Naive B cell (primary cell): Measurements from ENCODE around the gene MEGF9. TPM values are rescaled to one million over a fixed set of nuclear protein-coding genes. Genes with fewer than 3 reads are reported as not detected.
"Not testable (repeated sequence)": the region's sequence is repeated elsewhere in the genome, so short reads cannot be mapped to it uniquely, and the experiment has no call there.

Source experiments
- ATAC-seq, 2 donors: fragments of 150-1000 bp; cut with Tn5 transposase; 2 replicates each; pipeline ENCODE4 v1.10.0; 2021; ENCODE audit warnings: low read depth in 2 of 2, mild to moderate bottlenecking in 2 of 2, moderate library complexity in 2 of 2
- DNase-seq: peaks from one replicate; pipeline ENCODE4 v3.0.0; 2022
- H3K27ac Mint-ChIP-seq, 6 donors: one replicate each; pipeline ENCODE4 v1.8.0; 2020 to 2022; ENCODE audit warnings: mild to moderate bottlenecking in 6 of 6, mixed read lengths in 6 of 6, moderate library complexity in 5 of 6, inconsistent platforms in 2 of 6
- H3K27me3 Mint-ChIP-seq, 3 donors: one replicate each; pipeline ENCODE4 v1.8.0; 2021 to 2022; ENCODE audit warnings: mixed read lengths in 3 of 3, mild to moderate bottlenecking in 1 of 3
- H3K36me3 Mint-ChIP-seq, 2 donors: one replicate each; pipeline ENCODE4 v1.8.0; 2020 to 2022; ENCODE audit warnings: mixed read lengths in 2 of 2, inconsistent platforms in 1 of 2, mild to moderate bottlenecking in 1 of 2
- H3K4me1 Mint-ChIP-seq, 3 donors: one replicate each; pipeline ENCODE4 v1.8.0; 2020 to 2022; ENCODE audit warnings: mixed read lengths in 3 of 3, inconsistent platforms in 1 of 3, mild to moderate bottlenecking in 1 of 3, moderate library complexity in 1 of 3
- H3K4me3 Mint-ChIP-seq, 8 donors: one replicate each; pipeline ENCODE4 v1.8.0; 2020 to 2022; ENCODE audit warnings: mild to moderate bottlenecking in 8 of 8, mixed read lengths in 8 of 8, moderate library complexity in 8 of 8, inconsistent platforms in 2 of 8
- H3K9me3 Mint-ChIP-seq, 7 donors: one replicate each; pipeline ENCODE4 v1.8.0; 2020 to 2022; ENCODE audit warnings: mixed read lengths in 7 of 7, mild to moderate bottlenecking in 5 of 7, inconsistent platforms in 2 of 7, moderate library complexity in 1 of 7
- polyA plus RNA-seq, 6 donors: library from polyadenylated mRNA; unstranded; fragments of 300-500 nt; fragmentation: Illumina TruSeq; gene quantifications; one replicate each; pipeline ENCODE4 v1.2.3, GENCODE V29; 2021; ENCODE audit warnings: low read depth in 6 of 6

Gene MEGF9
- polyA plus RNA-seq, result 1 to 10 TPM; 4.4 to 5.6 (median 5.0) TPM

DNA sequence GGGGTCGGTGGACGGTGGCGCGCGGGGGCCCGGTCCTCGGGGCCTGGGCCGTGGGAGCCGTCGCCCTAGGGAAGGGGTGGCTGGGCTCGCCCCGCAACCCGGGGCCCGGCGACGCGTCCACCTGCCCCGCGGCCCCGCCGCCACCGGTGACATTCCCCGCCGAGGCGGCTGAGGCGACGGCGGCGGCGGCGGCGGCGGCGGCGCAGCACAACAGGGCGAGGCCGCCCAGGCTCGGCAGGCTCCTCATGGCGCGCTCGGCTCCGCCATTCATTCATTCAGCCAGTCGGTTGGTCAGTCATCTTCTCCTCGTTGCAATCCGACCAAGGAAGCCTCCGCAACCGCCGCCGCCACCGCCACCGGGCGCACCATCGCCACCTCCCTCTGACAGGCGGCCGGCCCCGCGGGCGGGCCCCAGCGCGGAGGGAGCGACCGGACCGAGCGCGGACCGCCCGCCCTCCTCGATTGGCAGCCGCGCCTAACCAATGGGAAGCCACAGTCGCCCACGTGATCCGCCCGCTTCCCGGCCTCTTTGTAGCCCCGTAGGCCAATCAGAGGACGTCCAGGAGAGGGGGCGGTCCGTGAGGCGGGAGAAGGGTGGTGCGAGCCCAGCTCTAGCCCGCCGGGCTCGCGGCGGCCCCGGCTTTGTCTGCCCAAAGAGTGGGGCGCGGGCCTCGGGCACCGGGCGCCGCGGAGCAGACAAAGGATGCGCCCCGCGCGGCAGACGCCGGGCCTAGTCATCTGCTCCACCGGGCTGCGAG, at the start of gene MEGF9:
Gene MEGF9 (minus strand): TSS at position 383 of the 758 bp plus-strand sequence. CDS start 112 bp downstream, at position 271.
- no peaks in the 10 kb centered on the region for H3K27me3 Mint-ChIP-seq
- H3K4me3 Mint-ChIP-seq, result peak within 1 kb of the TSS; percentile 90 to 98 (median 96)
- H3K27ac Mint-ChIP-seq, result peak within 1 kb of the TSS; percentile 45 to 92 (median 88)
- H3K36me3 Mint-ChIP-seq, result no peaks in the 10 kb centered on the region
- ATAC-seq, result peak; percentile 93
- H3K9me3 Mint-ChIP-seq, result no peaks in the 10 kb centered on the region
- peak; percentile 96 for DNase-seq
- peaks cover 19 to 45% (median 27%) of the 10 kb centered on the region in 3 donors for H3K4me1 Mint-ChIP-seq

- Mint-ChIP-seq H3K27ac (peak overlapping the region in 2 of 6 donors; percentile 13 to 73), H3K9me3 (no peaks in the 10 kb centered on the region), H3K27me3 (no peaks in the 10 kb centered on the region), H3K36me3 (peaks cover 4 to 8% of the 10 kb centered on the region in 2 donors), H3K4me1 (peaks cover 18 to 21% (median 20%) of the 10 kb centered on the region in 3 donors), H3K4me3 (no peak overlapping the region)
- DNase-seq (no peak), ATAC-seq (no peak)
These were observed 46.7 kb upstream of the MEGF9 start for GRCh38 chr9:120761006-120761405.

- Mint-ChIP-seq H3K27me3 (no peaks in the 10 kb centered on the region), H3K36me3 (peaks cover 0 to 5% of the 10 kb centered on the region in 2 donors), H3K4me1 (peaks cover 19 to 24% (median 22%) of the 10 kb centered on the region in 3 donors), H3K4me3 (no peak overlapping the region), H3K9me3 (no peaks in the 10 kb centered on the region), H3K27ac (no peak overlapping the region)
- no peak for DNase-seq
- ATAC-seq, result no peak
These were observed 45.6 kb upstream of the MEGF9 start for GRCh38 chr9:120759755-120760400.

DNA sequence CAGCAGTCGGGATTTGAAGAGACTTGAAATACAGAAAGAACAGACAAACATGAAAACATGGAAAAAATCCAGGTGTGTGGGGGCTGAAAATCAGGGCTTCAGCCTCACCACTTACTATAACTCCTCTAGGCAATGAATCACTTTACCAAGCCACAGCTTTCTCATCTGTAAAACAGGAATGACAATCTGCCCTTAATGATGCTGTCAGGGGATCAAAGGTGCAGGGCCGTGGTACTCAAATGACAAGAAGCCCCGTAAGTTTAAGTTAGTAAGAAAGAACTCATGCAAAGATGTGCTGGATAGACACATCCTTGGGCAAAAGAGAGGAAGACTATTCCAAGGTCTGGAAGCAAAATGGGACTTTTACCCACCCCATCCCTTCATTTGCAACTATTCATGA, 44.3 kb upstream of the MEGF9 start:
- peaks cover 19 to 24% (median 22%) of the 10 kb centered on the region in 3 donors for H3K4me1 Mint-ChIP-seq
- DNase-seq (no peak), ATAC-seq (no peak)
- no peaks in the 10 kb centered on the region for H3K27me3 Mint-ChIP-seq
- H3K4me3 Mint-ChIP-seq, result peak overlapping the region in 1 of 8 donors; percentile 9
- peaks cover 0 to 5% of the 10 kb centered on the region in 2 donors for H3K36me3 Mint-ChIP-seq
- peak overlapping the region in 4 of 6 donors; percentile 53 to 84 (median 64) for H3K27ac Mint-ChIP-seq
- no peaks in the 10 kb centered on the region for H3K9me3 Mint-ChIP-seq

DNA sequence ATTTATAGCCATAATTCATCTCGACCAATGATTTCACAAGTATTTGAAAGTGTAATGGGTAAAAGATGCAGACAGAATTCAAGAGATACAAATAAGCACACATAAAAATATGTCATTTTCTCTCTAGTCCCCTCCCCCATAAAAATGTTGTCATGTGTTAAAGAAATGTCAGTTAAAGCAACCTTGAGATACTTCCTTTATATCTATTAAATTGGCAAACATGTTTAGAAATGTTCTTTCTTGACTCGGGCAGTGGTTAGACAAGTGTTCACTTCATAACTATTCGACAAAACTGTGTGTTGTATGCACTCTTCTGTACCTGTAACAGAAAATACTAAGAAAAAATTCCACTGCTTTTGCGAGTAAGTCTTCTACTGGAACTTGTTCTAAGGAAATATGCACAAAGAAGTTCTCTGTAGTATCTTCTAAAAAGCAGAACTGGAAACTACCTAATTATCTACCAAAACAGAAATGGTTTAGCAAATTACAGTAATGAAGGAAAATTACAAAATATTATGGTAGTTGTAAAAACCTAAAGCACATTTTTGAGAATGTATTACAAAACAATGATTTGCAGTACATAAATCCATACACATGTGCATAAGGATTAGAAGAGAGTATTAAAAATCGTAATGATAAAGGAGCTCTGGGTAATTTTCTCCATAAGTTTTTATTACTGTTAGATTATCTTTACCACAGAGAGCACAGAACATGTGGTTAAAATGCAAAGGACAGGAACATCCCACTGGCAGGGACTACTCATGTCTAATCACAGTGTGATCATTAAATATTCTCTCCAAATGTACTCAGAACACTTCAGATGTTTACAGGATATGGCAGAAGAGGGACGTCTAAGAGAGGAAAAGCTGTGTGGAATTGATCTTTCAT, 43.0 kb upstream of the MEGF9 start:
- Mint-ChIP-seq H3K4me1 (peaks cover 19 to 24% (median 22%) of the 10 kb centered on the region in 3 donors), H3K36me3 (peaks cover 0 to 5% of the 10 kb centered on the region in 2 donors), H3K9me3 (no peaks in the 10 kb centered on the region), H3K4me3 (peak overlapping the region in 1 of 8 donors; percentile 46), H3K27me3 (no peaks in the 10 kb centered on the region), H3K27ac (peak overlapping the region in 5 of 6 donors; percentile 22 to 67 (median 51))
- ATAC-seq (no peak), DNase-seq (no peak)

DNA sequence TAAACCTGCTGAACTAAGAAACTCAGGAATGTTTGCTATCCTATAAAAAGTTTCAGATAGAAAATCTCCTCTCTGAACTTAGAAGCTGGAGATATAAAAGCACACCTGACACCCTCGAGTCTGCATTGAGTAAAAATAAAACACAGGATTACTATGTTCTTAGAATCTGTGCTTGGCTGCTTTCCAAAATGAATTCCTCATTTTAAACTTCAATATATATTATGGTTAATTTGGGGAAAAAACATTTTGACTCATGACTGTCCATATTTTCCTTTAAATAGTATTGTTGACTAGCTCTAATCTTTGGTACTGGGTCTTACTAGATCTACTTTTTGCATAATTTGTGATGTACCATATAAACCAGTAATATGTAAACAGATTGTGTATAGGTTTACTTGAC, 42.3 kb upstream of the MEGF9 start:
- Mint-ChIP-seq H3K27ac (peak overlapping the region in 2 of 6 donors; percentile 56 to 85), H3K9me3 (no peaks in the 10 kb centered on the region), H3K4me3 (no peak overlapping the region), H3K4me1 (peaks cover 19 to 24% (median 22%) of the 10 kb centered on the region in 3 donors), H3K27me3 (no peaks in the 10 kb centered on the region), H3K36me3 (peaks cover 0 to 5% of the 10 kb centered on the region in 2 donors)
- DNase-seq (no peak), ATAC-seq (no peak)

DNA sequence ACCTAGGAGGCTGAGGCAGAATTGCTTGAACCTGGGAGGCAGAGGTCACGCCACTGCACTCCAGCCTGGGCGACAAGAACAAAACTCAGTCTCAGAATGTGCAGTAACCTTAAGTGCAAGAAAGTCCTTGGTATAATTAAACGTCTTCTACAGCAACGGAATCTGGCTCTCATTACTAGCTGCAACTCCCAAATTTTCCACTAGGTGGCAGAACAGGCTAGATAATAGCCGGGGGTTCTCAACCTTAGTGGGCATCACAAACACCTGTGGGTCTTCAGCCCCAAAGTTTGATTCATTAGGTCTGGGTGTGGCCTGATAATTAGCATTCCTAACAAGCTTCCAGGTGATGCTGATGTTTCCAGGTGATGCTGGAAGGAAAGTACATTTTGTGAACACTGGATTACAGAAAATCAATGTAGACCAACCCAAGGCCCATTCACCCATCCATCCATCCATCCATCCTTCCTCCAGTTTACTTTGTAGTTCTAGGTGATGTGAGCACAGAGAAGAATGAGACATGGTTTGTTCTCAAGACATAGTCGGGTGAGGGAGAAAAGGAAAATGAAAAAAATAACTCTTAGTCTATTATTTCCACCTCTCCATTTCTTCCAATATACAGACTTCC, 41.7 kb upstream of the MEGF9 start:
- DNase-seq, result peak; percentile 58
- no peak overlapping the region for H3K4me3 Mint-ChIP-seq
- H3K27me3 Mint-ChIP-seq, result no peaks in the 10 kb centered on the region

DNA sequence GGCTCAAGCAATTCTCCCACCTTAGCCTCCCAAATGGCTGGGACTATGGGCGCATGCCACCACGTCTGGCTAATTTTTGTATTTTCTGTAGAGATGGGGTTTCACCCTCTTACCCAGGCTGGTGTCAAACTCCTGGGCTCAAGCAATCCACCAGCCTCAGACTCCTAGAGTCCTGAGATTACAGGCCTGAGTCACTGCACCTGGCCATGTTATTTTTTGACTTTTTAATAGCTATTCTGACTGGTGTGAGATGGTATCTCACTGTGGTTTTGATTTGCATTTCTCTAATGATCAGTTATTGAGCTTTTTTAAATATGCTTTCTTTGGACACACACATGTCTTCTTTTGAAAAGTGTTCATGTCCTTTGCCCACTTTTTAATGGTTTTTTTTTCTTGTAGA, 40.8 kb upstream of the MEGF9 start:
- Mint-ChIP-seq H3K36me3 (no peaks in the 10 kb centered on the region), H3K4me3 (no peak overlapping the region), H3K27ac (no peak overlapping the region), H3K4me1 (peaks cover 19 to 24% (median 22%) of the 10 kb centered on the region in 3 donors), H3K27me3 (no peaks in the 10 kb centered on the region), H3K9me3 (no peaks in the 10 kb centered on the region)
- DNase-seq, result no peak
- no peak for ATAC-seq

More for the DNA sequence above, 41.7 kb upstream of the MEGF9 start:
- H3K9me3 Mint-ChIP-seq, result no peaks in the 10 kb centered on the region
- peak overlapping the region in 2 of 6 donors; percentile 65 to 85 for H3K27ac Mint-ChIP-seq
- H3K4me1 Mint-ChIP-seq, result peaks cover 19 to 24% (median 22%) of the 10 kb centered on the region in 3 donors
- H3K36me3 Mint-ChIP-seq, result peaks cover 0 to 3% of the 10 kb centered on the region in 2 donors
- ATAC-seq, result peak; percentile 37 to 68

DNA sequence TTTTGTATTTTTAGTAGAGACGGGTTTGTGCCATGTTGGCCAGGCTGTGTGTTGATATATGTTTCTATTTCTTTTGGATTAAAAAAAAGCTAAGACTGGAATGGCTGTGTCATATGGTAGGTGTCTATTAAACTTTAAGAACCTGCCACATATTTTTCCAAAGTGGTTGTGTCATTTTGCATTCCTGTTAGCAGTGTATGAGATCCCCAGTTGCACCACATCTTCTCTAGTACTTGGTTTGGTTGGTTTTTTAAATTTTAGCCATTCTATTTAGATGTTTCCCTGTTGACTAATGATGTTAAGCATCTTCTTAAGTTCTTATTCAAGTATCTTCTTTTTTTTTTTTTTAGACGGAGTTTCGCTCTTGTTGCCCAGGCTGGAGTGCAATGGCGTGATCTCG, 36.2 kb upstream of the MEGF9 start:
- Mint-ChIP-seq H3K9me3 (no peaks in the 10 kb centered on the region), H3K36me3 (no peaks in the 10 kb centered on the region), H3K27me3 (no peaks in the 10 kb centered on the region), H3K27ac (no peak overlapping the region), H3K4me1 (no peaks in the 10 kb centered on the region), H3K4me3 (no peak overlapping the region)
- no peak for DNase-seq
- no peak for ATAC-seq

DNA sequence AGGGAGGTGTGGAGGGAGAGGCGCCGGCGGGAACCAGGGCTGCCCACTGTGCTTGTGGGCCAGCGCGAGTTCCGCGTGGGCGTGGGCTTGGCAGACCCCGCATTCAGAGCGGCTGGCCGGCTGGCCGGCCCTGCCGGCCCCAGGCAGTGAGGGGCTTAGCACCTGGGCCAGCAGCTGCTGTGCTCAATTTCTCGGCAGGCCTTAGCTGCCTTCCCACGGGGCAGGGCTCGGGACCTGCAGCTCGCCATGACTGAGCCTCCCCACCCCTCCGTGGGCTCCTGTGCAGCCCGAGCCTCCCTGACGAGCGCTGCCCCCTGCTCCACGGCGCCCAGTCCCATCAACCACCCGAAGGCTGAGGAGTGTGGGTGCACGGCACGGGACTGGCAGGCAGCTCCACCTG, 32.1 kb upstream of the MEGF9 start:
- ATAC-seq, H3K27me3 Mint-ChIP-seq, H3K4me3 Mint-ChIP-seq, DNase-seq, H3K27ac Mint-ChIP-seq, H3K9me3 Mint-ChIP-seq, H3K4me1 Mint-ChIP-seq, H3K36me3 Mint-ChIP-seq: not testable (repeated sequence)

DNA sequence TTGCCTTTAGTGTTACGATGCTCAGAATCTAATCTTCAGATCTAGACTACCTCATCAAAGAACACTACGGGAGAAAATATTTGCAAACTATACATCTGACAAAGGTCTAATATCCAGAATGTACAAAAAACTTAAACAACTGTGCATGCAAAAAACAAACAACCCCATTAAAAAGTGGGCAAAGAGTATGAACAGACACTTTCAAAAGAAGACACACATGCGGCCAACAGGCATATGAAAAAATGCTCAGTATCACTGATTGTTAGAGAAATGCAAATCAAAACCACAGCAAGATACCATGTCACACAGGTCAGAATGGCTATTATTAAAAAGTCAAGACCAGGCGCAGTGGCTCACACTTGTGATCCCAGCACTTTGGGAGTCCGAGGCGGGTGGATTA, 31.0 kb upstream of the MEGF9 start:
- H3K4me3 Mint-ChIP-seq, result peak overlapping the region in 1 of 8 donors; percentile 33
- no peaks in the 10 kb centered on the region for H3K27me3 Mint-ChIP-seq

DNA sequence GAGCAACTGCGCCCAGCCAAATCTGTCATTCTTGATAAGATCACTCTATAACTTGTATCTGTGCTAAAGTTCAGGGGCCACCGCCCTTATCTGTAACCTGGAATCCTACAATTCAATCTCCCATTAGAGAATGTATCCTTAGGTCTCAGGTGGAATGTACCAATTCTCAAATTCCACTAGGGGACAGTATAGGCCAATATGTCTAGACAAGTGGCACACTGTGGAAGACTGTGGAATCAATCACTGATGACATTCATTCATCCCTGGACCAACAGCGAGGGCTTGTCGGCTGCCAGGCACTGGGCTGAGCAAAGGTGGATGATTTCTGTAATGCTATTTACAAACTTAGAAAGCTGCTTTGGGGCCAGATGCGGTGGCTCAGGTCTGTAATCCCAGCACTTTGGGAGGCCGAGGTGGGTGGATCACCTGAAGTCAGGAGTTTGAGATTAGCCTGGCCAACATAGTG, 28.7 kb upstream of the MEGF9 start:
- H3K9me3 Mint-ChIP-seq, result no peaks in the 10 kb centered on the region
- peak; percentile 28 to 34 for ATAC-seq
- no peak overlapping the region for H3K27ac Mint-ChIP-seq
- DNase-seq, result no peak
- H3K4me1 Mint-ChIP-seq, result no peaks in the 10 kb centered on the region
- no peaks in the 10 kb centered on the region for H3K36me3 Mint-ChIP-seq
- no peaks in the 10 kb centered on the region for H3K27me3 Mint-ChIP-seq
- no peak overlapping the region for H3K4me3 Mint-ChIP-seq

More for the DNA sequence above, 31.0 kb upstream of the MEGF9 start:
- Mint-ChIP-seq H3K9me3 (no peaks in the 10 kb centered on the region), H3K4me1 (no peaks in the 10 kb centered on the region), H3K27ac (no peak overlapping the region), H3K36me3 (no peaks in the 10 kb centered on the region)
- ATAC-seq (no peak), DNase-seq (no peak)

DNA sequence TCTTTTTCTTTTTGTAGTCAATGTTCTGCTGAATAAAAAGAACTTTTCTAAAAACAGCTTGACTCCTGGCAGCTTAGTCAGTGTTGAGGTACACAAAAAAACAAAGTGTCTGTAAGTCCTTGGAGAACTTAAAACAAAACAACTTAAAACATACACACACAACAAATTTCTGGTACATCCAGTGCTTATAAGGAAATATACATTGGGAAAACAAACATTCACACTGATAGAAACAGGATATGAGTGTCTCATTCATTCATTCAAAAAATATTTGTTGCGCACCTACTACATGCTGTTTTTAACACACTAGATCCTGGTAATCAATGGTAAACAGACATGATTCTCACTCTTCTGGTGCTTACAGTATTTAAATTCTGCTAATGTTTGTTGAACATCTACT, 27.4 kb upstream of the MEGF9 start:
- Mint-ChIP-seq H3K27me3 (no peaks in the 10 kb centered on the region), H3K36me3 (no peaks in the 10 kb centered on the region), H3K9me3 (peaks cover 0 to 5% (median 0%) of the 10 kb centered on the region in 7 donors), H3K4me3 (no peak overlapping the region), H3K4me1 (no peaks in the 10 kb centered on the region), H3K27ac (no peak overlapping the region)
- no peak for ATAC-seq
- no peak for DNase-seq
